Ishikawa (cell line): Measurements from ENCODE around the gene CD58.

Source experiments
- CEBPB ChIP-seq: IDR thresholded peaks from 2 replicates; pipeline ENCODE4 v1.6.1; 2012
- CREB1 ChIP-seq: IDR thresholded peaks from 2 replicates; pipeline ENCODE4 v1.6.1; 2012; ENCODE audit warnings: low read depth
- EGR1 ChIP-seq: IDR thresholded peaks from 2 replicates; pipeline ENCODE4 v1.6.1; 2012
- EP300 ChIP-seq: IDR thresholded peaks from 2 replicates; pipeline ENCODE4 v1.6.1; 2012; ENCODE audit warnings: borderline replicate concordance
- FOXM1 ChIP-seq: IDR thresholded peaks from 2 replicates; pipeline ENCODE4 v1.6.1; 2012; ENCODE audit warnings: low read depth, borderline replicate concordance
- MAX ChIP-seq: IDR thresholded peaks from 2 replicates; pipeline ENCODE4 v1.6.1; 2012
- NFIC ChIP-seq: IDR thresholded peaks from 2 replicates; pipeline ENCODE4 v1.6.1; 2012
- RAD21 ChIP-seq: IDR thresholded peaks from 2 replicates; pipeline ENCODE4 v1.6.1; 2012; ENCODE audit warnings: low read depth
- TAF1 ChIP-seq: IDR thresholded peaks from 2 replicates; pipeline ENCODE4 v1.6.1; 2012; ENCODE audit warnings: low read depth, mild to moderate bottlenecking
- TCF12 ChIP-seq: IDR thresholded peaks from 2 replicates; pipeline ENCODE4 v1.6.1; 2012; ENCODE audit warnings: low read depth
- TEAD4 ChIP-seq: IDR thresholded peaks from 2 replicates; pipeline ENCODE4 v1.6.1; 2012
- YY1 ChIP-seq: IDR thresholded peaks from 2 replicates; pipeline ENCODE4 v1.6.1; 2012; ENCODE audit warnings: low read depth
- ZBTB7A ChIP-seq: IDR thresholded peaks from 2 replicates; pipeline ENCODE4 v1.6.1; 2012; ENCODE audit warnings: low read depth
- TF ChIP-seq, protein P1 (sequence below): IDR thresholded peaks from 2 replicates; pipeline ENCODE4 v1.6.1; 2012; ENCODE audit warnings: low read depth, mild to moderate bottlenecking
- TF ChIP-seq, protein P2 (sequence below): IDR thresholded peaks from 2 replicates; pipeline ENCODE4 v1.6.1; 2012

Gene CD58

DNA sequence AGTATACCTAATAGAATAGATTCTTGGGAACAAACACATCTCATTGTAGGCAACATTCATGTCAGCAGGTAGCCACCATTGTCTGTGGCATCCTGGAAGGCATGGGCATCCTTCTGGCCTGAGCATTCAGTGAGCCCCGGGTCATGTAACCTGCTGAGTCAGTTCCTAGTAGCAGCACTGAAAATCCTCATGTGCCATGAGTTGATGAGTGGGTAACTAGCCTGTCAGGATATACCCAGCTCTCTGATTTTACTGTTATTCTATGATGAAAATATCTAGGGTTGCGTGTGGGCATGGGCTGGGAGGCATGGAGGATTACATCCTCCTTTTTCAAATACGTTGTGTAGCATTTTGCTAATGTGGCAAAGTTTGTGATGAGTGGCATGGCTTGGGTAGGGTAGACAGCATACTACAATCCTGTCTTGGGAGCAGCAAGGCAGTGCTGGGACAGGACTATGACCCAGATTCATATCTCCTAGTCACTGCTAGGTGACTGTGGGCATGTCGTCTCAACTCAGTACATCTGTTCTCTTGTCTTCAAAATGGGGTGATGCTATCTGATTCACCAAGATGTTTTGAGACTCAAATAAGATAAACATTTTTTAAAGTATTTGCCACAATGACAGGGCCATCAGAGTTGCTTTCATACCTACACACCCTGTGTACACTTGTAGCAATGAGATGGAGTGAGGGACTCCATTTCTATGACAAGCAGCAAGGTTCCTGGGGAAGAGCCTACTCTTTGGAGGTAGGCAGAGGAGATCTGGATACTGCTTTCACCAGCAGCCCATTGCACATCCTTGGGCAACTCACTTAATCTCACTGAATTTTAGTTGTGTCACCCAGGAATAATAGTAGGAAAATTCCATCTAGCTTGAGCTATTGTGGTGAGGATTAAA is 62.5 kb downstream of the CD58 start:
- TF ChIP-seq NFIC (no peak), TCF12 (no peak), YY1 (no peak), CEBPB (no peak), TEAD4 (no peak), MAX (no peak)
- TF ChIP-seq, protein P1, sequence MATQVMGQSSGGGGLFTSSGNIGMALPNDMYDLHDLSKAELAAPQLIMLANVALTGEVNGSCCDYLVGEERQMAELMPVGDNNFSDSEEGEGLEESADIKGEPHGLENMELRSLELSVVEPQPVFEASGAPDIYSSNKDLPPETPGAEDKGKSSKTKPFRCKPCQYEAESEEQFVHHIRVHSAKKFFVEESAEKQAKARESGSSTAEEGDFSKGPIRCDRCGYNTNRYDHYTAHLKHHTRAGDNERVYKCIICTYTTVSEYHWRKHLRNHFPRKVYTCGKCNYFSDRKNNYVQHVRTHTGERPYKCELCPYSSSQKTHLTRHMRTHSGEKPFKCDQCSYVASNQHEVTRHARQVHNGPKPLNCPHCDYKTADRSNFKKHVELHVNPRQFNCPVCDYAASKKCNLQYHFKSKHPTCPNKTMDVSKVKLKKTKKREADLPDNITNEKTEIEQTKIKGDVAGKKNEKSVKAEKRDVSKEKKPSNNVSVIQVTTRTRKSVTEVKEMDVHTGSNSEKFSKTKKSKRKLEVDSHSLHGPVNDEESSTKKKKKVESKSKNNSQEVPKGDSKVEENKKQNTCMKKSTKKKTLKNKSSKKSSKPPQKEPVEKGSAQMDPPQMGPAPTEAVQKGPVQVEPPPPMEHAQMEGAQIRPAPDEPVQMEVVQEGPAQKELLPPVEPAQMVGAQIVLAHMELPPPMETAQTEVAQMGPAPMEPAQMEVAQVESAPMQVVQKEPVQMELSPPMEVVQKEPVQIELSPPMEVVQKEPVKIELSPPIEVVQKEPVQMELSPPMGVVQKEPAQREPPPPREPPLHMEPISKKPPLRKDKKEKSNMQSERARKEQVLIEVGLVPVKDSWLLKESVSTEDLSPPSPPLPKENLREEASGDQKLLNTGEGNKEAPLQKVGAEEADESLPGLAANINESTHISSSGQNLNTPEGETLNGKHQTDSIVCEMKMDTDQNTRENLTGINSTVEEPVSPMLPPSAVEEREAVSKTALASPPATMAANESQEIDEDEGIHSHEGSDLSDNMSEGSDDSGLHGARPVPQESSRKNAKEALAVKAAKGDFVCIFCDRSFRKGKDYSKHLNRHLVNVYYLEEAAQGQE: no peak

- TF ChIP-seq NFIC (no peak), TEAD4 (no peak)
Observed at GRCh38 chr1:116507631-116508030, 63.2 kb downstream of the CD58 start.

- TF ChIP-seq TEAD4 (no peak), TAF1 (no peak), CREB1 (no peak), EGR1 (no peak), TCF12 (no peak)
- TF ChIP-seq, protein P1: no peak
Observed at GRCh38 chr1:116506132-116507004, 64.5 kb downstream of the CD58 start.

DNA sequence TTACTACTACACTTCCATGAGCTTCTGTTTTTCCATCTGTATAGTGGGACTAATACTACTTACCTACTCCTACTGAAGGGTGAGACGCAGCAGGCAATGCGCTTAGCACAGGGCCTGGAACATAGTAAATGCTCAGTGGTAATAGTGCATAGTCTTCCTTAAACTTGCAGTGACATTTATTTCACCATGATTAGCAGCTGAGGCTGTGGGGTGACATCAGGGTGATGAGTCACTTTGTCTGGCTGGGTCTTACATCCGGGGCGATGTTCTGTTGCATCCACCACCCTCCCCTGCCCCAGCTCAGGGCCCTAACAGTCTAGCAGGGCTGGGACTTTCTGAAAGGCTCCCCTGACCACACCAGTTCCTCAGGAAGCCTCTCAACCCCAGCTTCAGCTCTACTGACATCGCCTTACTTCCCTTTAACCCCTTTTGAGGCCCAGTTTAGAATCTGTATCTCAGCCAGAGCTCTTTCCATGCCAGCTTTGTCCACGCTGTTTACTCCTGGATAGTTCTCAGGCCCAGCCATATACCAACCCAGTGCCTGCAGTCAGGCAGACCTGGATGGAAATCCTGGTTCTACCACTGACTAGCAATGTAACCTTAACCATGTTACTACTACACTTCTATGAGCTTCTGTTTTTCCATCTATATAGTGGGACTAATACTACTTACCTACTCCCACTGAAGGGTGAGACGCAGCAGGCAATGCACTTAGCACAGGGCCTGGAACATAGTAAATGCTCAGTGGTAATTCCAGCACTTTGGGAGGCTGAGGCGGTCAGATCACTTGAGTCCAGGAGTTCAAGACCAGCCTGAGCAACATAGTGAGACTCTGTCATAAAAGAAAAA is 66.3 kb downstream of the CD58 start:
- no peak for TF ChIP-seq TCF12
- no peak for TF ChIP-seq EP300
- no peak for TF ChIP-seq TEAD4
- TF ChIP-seq, protein P1: no peak
- no peak for TF ChIP-seq YY1
- TF ChIP-seq CEBPB: no peak
- TF ChIP-seq, protein P2, sequence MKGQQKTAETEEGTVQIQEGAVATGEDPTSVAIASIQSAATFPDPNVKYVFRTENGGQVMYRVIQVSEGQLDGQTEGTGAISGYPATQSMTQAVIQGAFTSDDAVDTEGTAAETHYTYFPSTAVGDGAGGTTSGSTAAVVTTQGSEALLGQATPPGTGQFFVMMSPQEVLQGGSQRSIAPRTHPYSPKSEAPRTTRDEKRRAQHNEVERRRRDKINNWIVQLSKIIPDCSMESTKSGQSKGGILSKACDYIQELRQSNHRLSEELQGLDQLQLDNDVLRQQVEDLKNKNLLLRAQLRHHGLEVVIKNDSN: no peak
- TF ChIP-seq ZBTB7A: no peak
- TF ChIP-seq NFIC: no peak
- TF ChIP-seq MAX: no peak
- TF ChIP-seq CREB1: no peak
- no peak for TF ChIP-seq FOXM1
- TF ChIP-seq EGR1: no peak
- TF ChIP-seq TAF1: no peak
- no peak for TF ChIP-seq RAD21
